ENCODE data around the gene CPEB2. TPM values are rescaled to one million over a fixed set of nuclear protein-coding genes. Genes with fewer than 3 reads are reported as not detected.

CPEB2 gene
- polyA plus RNA-seq, 10 donors, result 4.9 to 12.2 (median 8.9) TPM

GRCh38 chr4:15116509-15117079 lies 114.3 kb downstream of the CPEB2 start:
- DNase-seq, result no peak

GRCh38 chr4:15117270-15117946 lies 115.1 kb downstream of the CPEB2 start:
- no peak for DNase-seq

- DNase-seq, result no peak
These were observed 116.0 kb downstream of the CPEB2 start for GRCh38 chr4:15118292-15118691.
